C1 segment of cervical spinal cord (tissue), 14 donors: ENCODE measurements around the gene CERK.
A peak's percentile ranks its signal among the peaks of the same experiment; 100 is the strongest.

Source experiments
- DNase-seq, 14 donors: peaks; one replicate each; lab custom pipeline; 2025; lab: John Stamatoyannopoulos, UW

The CERK gene

GRCh38 chr22:46678785-46679700 is 59.0 kb downstream of the CERK start:
- no peak for DNase-seq

GRCh38 chr22:46678003-46678657 is 59.9 kb downstream of the CERK start:
- DNase-seq, result no peak

- no peak for DNase-seq
Observed at GRCh38 chr22:46677323-46678002, 60.6 kb downstream of the CERK start.

GRCh38 chr22:46676881-46677280 is 61.2 kb downstream of the CERK start:
- peak in 4 of 14 donors; percentile 15 to 63 (median 22) for DNase-seq

GRCh38 chr22:46676479-46676878 is 61.6 kb downstream of the CERK start:
- DNase-seq, result no peak

GRCh38 chr22:46675938-46676337 is 62.1 kb downstream of the CERK start:
- DNase-seq, result no peak

GRCh38 chr22:46675479-46675878 is 62.6 kb downstream of the CERK start:
- DNase-seq, result no peak

- no peak for DNase-seq
Observed at GRCh38 chr22:46674906-46675305, 63.1 kb downstream of the CERK start.

GRCh38 chr22:46674367-46674781 is 63.7 kb downstream of the CERK start:
- DNase-seq, result peak in 4 of 14 donors; percentile 10 to 33 (median 16)

- no peak for DNase-seq
Observed at GRCh38 chr22:46673662-46674236, 64.3 kb downstream of the CERK start.

GRCh38 chr22:46673205-46673604 is 64.8 kb downstream of the CERK start:
- no peak for DNase-seq

- no peak for DNase-seq
Observed at GRCh38 chr22:46672731-46673130, 65.3 kb downstream of the CERK start.

- DNase-seq, result no peak
Observed at GRCh38 chr22:46671824-46672432, 66.1 kb downstream of the CERK start.

- DNase-seq, result no peak
Observed at GRCh38 chr22:46669201-46669600, 68.9 kb downstream of the CERK start.

GRCh38 chr22:46668116-46668515 is 69.9 kb downstream of the CERK start:
- no peak for DNase-seq

GRCh38 chr22:46667245-46667623 is 70.8 kb downstream of the CERK start:
- no peak for DNase-seq

- DNase-seq, result no peak
Observed at GRCh38 chr22:46666577-46667244, 71.3 kb downstream of the CERK start.

- DNase-seq, result no peak
Observed at GRCh38 chr22:46665751-46666280, 72.2 kb downstream of the CERK start.

- no peak for DNase-seq
Observed at GRCh38 chr22:46665151-46665695, 72.8 kb downstream of the CERK start.

- no peak for DNase-seq
Observed at GRCh38 chr22:46664301-46664855, 73.7 kb downstream of the CERK start.
